ENCODE results near the gene ID2. TPM values are rescaled to one million over a fixed set of nuclear protein-coding genes. Genes with fewer than 3 reads are reported as not detected.
"Not testable (repeated sequence)": the region's sequence is repeated elsewhere in the genome, so short reads cannot be mapped to it uniquely, and the experiment has no call there.

ID2 gene
- total RNA-seq, 1 donor from 2014 or later = 133 TPM

DNA sequence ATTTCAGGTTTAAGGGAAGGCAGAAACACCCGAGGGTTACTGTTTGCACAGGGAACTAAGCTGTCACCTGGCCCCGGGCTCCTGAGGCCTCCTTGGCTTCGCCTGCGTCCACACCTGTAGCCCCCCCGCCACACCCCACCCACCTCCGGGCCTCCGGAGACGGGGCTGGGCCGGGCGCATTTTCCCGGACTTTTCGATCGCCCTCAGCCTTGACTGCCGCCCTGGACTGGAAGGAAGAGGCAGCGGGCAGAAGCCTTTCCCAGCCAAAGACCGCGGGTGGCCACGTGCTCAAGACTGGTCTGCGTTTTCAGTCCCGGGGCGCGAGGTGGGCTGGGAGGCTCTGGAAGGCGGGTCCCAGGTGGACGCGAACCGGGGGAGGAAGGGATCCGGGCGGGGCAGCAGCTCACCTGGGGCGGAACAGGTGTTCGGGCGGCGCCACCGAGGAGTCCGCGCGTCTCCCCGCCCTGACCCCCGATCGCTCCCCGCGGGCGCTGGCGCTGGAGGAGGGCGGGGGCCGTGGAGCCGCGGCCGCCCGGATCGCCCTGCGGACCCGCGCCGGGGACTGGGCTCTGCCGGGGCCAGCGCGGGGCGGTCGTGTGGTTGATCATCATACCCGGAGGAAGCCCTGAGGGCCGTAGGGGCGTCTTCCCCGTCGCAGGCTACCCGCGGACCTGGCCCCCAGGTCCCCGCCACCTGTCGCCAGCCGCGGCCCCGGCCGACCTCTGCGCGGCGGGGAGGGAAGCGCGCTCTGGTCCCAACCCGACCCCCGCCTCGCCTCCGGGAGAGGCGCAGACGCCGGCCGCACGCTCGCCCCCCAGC lies 3.2 kb downstream of the ID2 start:
- DNase-seq (ENCODE audit: low spot score) = peak; percentile 61

DNA sequence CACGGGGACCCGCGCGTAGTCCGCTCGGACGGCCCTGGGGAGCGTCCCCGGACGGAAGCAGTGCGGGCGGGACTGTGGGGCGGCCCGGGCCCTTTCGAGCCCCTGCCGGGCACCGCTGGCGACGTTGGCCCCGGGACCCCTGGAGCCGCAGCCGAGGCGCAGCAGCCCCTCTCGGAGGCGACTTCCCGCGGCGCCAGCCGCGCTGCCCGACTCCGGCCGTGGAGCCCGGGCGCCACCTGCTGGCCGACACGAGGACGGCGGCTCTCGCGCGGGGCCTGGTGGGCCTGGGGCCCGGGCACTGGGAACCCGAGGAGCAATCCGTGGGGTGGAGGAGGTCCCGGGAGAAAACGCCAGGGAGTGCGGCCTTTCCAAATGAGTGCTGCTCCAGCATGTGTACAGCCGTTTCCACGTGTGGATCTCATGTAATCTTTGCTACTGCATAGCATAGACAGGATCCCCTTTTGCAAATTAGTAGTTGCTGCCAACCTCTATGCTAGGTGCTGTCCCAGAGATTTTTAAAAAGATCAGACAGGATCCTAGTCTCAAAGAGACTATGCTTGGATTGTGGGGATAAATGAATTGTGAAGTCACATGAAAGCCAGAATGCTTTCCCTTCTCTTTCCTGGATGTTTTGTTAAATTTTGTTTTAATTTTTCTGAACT lies 4.0 kb downstream of the ID2 start:
- DNase-seq (ENCODE audit: low spot score) = peak; percentile 71

DNA sequence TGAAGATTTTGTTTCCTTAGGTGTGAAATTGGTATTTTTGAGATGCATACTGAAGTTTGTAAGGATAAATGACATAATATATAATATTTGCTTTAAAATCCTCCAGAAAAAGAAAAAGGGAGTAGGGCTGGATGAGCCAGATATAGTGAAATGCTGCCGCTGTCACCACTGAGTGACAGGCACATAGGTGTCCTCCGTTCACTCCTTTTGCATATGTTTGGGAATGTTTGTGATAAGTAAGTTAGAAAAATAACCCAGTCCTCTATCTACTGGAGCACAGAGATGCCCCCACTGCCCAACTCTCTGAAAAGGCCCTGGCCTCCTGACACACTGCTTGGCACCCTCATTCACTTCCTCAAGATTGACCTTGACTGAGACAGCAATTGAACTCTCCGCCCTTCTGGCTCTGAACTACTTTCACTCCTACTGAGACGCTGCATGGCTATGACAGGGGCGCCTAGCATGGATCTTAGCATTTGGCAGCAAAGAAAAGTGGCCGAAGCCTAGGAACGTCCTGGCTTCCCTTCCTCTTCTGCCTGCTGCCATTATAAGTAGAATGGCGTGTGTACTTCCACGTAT lies 10.1 kb downstream of the ID2 start:
- no peak for DNase-seq (ENCODE audit: low spot score)

DNA sequence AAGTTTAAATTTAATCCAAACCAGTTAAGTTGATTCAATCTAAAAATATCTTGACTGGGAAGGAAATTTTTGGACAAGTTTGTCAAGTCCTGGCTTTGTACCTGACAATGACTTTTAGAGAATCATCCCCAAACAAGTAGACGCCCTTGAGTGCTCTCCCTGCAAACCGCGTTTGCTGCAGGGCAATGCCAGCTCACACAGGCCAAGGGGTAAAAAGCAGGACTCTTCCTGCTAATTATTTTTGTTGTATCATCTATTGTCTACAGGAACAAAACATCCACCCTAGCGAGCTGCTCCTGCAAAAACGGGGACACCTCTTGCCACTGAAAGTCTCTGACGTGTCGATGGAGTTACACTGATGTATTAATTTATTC lies 10.9 kb downstream of the ID2 start:
- no peak for DNase-seq (ENCODE audit: low spot score)

DNA sequence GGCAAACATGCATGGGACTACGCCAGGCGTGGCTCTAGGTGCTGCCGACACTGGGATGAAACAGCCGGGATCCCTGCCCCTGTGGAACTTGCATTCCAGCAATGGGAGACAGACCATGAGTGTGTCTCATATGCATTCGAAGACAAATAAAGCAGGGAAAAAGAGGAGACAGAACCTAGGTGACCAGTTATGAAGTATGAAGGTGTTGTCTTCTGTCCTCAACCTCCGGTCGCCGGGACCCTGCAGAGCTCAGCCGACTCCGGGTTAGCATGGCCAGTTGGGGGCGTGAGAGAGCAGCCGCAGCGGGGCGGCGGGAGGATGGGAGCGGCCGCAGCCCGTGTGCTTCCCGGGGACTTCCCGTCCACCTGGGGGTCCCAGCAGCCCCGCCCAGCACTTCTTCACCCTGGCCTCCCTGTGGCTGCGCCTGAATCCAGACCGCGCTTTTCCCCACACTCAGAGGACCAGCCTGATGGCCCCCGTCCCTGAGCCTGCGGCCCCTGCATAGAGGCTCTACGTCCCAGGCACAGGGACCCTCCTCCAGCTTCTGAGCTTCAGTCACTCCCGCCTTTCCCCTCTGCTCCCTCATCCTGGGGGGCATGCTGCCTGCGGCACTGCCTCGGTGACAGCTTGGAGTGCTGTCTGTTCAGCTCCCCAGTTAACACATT lies 11.4 kb downstream of the ID2 start:
- DNase-seq (ENCODE audit: low spot score) = peak; percentile 9

- DNase-seq (ENCODE audit: low spot score) = peak; percentile 19
Observed at GRCh38 chr2:8694737-8695136, 12.9 kb downstream of the ID2 start.

DNA sequence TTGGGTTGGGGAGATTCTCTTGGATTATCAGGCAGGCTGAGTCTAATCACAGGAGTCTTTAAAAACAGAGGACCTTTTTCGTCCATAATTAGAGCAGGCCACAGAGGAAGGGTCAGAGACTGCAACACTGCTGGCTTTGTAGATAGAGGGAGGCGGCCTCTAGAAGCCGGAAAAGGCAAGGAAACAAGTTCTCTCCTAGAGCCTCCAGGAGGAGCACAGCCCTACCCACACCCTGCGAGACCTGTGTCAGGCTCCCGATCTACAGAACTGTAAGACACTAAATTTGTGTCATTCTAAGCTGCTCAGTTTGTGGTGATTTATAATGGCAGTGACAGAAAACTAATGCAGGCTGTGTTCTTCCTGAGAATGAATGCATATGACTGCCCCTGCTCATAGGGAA lies 15.3 kb downstream of the ID2 start:
- no peak for DNase-seq (ENCODE audit: low spot score)

DNA sequence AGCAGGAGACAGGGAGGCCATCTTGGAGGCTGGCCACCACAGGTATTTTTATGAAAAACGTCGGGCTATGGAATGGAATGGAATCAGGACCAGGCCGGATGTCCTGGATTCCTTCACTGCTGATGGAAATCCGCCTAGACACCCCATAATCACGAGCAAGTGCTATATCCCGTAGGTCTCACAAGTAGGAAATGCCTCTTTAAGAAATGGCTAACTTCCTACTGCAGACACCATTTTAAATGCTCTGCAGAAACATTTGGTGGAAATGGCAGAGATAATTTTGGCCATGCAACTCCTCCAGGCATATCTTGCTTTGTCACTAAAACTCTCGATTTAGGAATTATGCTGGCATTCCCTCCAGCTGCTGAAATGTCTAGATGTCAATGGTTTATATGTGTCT lies 18.0 kb downstream of the ID2 start:
- no peak for DNase-seq (ENCODE audit: low spot score)

- DNase-seq (ENCODE audit: low spot score) = peak; percentile 11
Observed at GRCh38 chr2:8701681-8702379, 20.0 kb downstream of the ID2 start.

DNA sequence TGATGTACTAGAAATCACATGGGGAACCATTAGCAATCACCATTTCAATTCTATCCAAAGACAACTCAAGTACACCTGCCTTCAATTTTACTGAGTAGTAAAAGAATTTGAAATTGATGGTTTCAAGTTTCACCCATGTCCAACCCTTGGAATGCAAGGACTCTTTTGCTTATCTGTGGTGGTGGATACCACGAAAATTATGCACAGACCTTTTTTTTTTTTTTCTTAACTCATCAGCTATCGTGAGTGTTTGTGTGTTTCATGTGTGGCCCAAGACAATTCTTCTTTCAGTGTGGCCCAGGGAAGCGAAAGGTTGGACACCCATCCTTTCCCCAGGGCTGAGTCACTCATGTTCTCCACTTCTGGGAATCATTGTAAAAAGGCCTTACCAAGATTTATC lies 23.1 kb downstream of the ID2 start:
- no peak for DNase-seq (ENCODE audit: low spot score)

DNA sequence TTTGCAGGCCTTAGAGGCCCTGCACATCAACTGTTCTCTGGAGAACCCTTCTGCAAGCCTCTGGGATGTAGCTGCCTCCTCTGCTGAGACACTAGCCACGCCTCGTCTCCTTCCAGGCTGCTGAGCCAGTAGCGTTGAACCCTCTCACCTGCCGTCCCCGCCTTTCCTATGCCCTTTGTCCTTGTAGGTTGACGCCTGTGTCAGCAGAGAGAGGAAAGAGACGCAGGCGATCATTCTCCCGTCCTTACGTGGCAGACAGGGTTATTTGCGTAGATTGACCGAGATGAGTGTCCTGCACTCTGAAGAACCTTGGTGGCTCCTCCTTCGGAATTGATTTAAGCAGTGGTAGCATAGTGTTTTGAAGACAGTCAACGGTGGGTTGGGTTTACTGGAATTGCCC lies 27.8 kb downstream of the ID2 start:
- no peak for DNase-seq (ENCODE audit: low spot score)

- no peak for DNase-seq (ENCODE audit: low spot score)
Observed at GRCh38 chr2:8710951-8711350, 29.1 kb downstream of the ID2 start.

DNA sequence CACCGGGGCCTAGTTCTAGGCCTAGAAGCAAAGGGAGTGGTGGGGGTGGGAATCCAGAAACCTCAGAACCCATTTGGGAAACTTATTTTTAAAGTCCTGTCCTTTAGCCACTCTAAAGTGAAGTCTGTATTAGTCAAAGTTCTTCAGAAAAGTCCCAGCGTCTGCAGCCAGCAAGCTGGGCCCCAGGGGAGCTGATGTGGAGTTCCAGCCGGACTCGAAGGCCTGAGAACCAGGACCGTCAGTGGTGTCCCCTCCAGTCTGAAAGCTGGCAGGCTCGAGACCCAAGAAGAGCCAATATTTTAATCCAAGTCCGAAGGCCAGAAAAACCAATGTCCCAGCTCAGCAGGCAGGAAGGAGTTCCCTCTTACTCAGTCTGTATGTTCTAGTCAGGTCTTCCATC lies 32.4 kb downstream of the ID2 start:
- DNase-seq (ENCODE audit: low spot score) = no peak

- DNase-seq (ENCODE audit: low spot score) = no peak
Observed at GRCh38 chr2:8714971-8715370, 33.1 kb downstream of the ID2 start.

- no peak for DNase-seq (ENCODE audit: low spot score)
Observed at GRCh38 chr2:8719528-8719927, 37.7 kb downstream of the ID2 start.

DNA sequence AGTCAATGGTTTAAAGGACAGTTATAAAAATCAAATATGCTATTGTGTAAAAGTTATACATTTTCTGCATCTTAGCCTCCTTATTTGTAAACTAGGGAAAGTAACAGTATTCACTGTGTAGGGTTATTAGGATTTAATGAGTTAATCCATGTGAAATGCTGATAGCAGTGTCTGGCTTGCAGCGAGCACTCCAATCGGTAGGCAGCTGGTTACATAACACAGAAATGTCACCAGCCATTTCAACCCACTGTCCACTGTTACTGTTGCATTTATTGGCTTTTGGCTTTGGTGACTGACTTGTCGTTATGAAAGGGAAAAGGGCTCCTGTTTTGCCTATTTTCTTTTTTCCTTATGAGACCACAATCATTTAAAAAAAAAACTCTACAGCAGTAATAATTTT lies 38.9 kb downstream of the ID2 start:
- DNase-seq (ENCODE audit: low spot score) = no peak

DNA sequence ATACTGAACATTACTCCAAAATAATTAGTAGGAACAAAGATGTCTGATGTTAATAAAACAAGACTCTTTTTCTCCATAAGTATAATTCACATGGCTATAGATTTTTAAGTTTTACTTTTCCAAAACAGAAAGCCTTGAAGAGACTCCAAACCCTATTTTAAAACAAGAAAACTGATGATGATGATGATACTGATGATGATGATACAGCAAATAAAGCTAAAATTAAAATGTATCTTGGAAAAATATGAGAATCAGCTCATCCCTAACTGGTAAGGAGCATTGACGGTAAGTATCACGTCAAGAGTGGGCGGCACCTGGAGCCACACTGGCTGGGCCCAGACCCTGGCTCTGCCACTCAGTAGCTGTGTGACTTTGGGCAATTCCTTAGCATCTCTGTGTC lies 39.6 kb downstream of the ID2 start:
- no peak for DNase-seq (ENCODE audit: low spot score)

GRCh38 chr2:8722986-8723385 lies 41.1 kb downstream of the ID2 start:
- no peak for DNase-seq (ENCODE audit: low spot score)

DNA sequence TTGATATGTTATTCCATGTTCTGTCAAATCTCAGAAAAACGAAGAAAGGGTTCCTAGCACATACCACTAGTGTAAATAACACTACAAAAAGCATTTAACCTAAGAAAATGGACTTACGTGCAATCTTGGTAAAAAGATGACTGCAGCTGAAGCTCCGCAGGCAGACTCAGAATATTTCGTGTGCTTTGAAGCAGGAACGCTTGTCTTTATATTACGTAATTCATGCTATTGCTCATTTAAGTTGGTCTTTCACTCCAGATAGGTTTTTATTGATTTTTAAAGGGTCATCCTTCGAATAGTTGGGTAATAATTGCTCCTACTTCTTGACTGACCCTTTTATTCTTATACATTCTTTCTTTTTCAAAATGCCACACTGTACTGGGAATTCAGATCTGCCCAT lies 44.0 kb downstream of the ID2 start:
- DNase-seq (ENCODE audit: low spot score) = no peak

DNA sequence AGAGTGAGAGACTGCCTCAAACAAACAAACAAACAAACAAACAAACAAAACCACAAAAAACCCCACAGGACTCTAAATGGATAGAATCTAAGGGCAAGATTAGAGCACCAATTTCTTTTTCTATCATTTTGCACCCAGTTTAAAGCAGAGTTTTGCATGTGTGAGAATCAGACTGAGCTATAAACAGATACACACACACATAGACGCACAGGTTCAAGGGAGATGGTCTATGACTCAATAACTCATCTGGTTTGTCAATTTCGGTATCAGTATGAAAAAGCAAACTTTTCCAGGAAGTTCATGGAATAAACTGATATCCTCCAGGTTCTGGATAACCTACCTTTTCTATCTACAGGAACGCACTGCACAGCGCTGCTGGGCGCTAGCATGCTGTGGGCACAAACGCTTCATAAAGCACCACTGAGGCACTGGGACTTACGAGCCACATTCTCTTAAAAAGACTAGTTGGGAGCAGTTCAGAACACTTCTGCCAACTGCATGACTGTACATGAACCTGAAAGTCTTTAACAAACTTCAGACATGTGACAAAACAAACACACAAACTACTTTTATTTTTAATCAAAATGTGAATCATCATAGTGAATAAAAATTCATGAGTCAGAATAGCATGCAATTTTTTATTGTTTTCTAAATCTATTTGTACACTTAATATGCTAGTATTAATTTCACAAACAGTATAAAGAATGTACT lies 46.6 kb downstream of the ID2 start:
- DNase-seq (ENCODE audit: low spot score) = no peak

GRCh38 chr2:8729101-8729500 lies 47.2 kb downstream of the ID2 start:
- not testable (repeated sequence) for DNase-seq (ENCODE audit: low spot score)
